ENCODE results near the gene DENND1A.
"Not testable (repeated sequence)": the region's sequence is repeated elsewhere in the genome, so short reads cannot be mapped to it uniquely, and the experiment has no call there.

Gene DENND1A

GRCh38 chr9:123946101-123946821 is 16.3 kb upstream of the DENND1A start:
- no peak for TF ChIP-seq SUZ12 (IDR thresholded peaks at IDR 0.05; ENCODE audit: extremely low read depth, insufficient read depth, insufficient read length)
- no peak for TF ChIP-seq ZNF274 (IDR thresholded peaks at IDR 0.05; ENCODE audit: low read depth, low read length)
- no peak for TF ChIP-seq YY1 (IDR thresholded peaks at IDR 0.05; ENCODE audit: insufficient read depth, insufficient read length)
- no peak for DNase-seq (ENCODE audit: low read depth, low spot score)

GRCh38 chr9:123945532-123945931 is 15.6 kb upstream of the DENND1A start:
- Histone ChIP-seq H3K9me3 (ENCODE audit: insufficient read depth, low read length) (no peaks in the 10 kb centered on the region), H3K4me1 (ENCODE audit: insufficient read depth, insufficient read length) (peaks cover 6% of the 10 kb centered on the region), H3K9ac (ENCODE audit: insufficient read length, low read depth) (no peak overlapping the region), H3K4me3 (ENCODE audit: insufficient read length, low read depth) (no peak overlapping the region), H3K27me3 (ENCODE audit: insufficient read depth, insufficient read length) (no peaks in the 10 kb centered on the region), H3K36me3 (ENCODE audit: insufficient read depth, insufficient read length, low read length) (no peaks in the 10 kb centered on the region)
- TF ChIP-seq YY1 (IDR thresholded peaks at IDR 0.05; ENCODE audit: insufficient read depth, insufficient read length), result no peak
- no peak for TF ChIP-seq ZNF274 (IDR thresholded peaks at IDR 0.05; ENCODE audit: low read depth, low read length)
- TF ChIP-seq SUZ12 (IDR thresholded peaks at IDR 0.05; ENCODE audit: extremely low read depth, insufficient read depth, insufficient read length), result no peak
- no peak for DNase-seq (ENCODE audit: low read depth, low spot score)

More at GRCh38 chr9:123946101-123946821, 16.3 kb upstream of the DENND1A start:
- Histone ChIP-seq H3K36me3 (ENCODE audit: insufficient read depth, insufficient read length, low read length) (no peaks in the 10 kb centered on the region), H3K4me3 (ENCODE audit: insufficient read length, low read depth) (no peak overlapping the region), H3K4me1 (ENCODE audit: insufficient read depth, insufficient read length) (peaks cover 6% of the 10 kb centered on the region), H3K9me3 (ENCODE audit: insufficient read depth, low read length) (no peaks in the 10 kb centered on the region), H3K9ac (ENCODE audit: insufficient read length, low read depth) (no peak overlapping the region), H3K27me3 (ENCODE audit: insufficient read depth, insufficient read length) (no peaks in the 10 kb centered on the region)

- not testable (repeated sequence) for H3K4me3 ChIP-seq (ENCODE audit: insufficient read length, low read depth); H3K27me3 ChIP-seq (ENCODE audit: insufficient read depth, insufficient read length); DNase-seq (ENCODE audit: low read depth, low spot score); H3K9ac ChIP-seq (ENCODE audit: insufficient read length, low read depth); H3K36me3 ChIP-seq (ENCODE audit: insufficient read depth, insufficient read length, low read length); H3K4me1 ChIP-seq (ENCODE audit: insufficient read depth, insufficient read length); H3K9me3 ChIP-seq (ENCODE audit: insufficient read depth, low read length)
Measured at GRCh38 chr9:123944464-123944863, 14.5 kb upstream of the DENND1A start.

GRCh38 chr9:123943671-123944070 is 13.7 kb upstream of the DENND1A start:
- no peak for TF ChIP-seq YY1 (IDR thresholded peaks at IDR 0.05; ENCODE audit: insufficient read depth, insufficient read length)
- TF ChIP-seq SUZ12 (IDR thresholded peaks at IDR 0.05; ENCODE audit: extremely low read depth, insufficient read depth, insufficient read length), result no peak
- TF ChIP-seq ZNF274 (IDR thresholded peaks at IDR 0.05; ENCODE audit: low read depth, low read length), result no peak
- H3K36me3 ChIP-seq (ENCODE audit: insufficient read depth, insufficient read length, low read length), result no peaks in the 10 kb centered on the region
- peaks cover 6% of the 10 kb centered on the region for H3K4me1 ChIP-seq (ENCODE audit: insufficient read depth, insufficient read length)
- H3K9me3 ChIP-seq (ENCODE audit: insufficient read depth, low read length), result no peaks in the 10 kb centered on the region
- H3K9ac ChIP-seq (ENCODE audit: insufficient read length, low read depth), result no peak overlapping the region
- DNase-seq (ENCODE audit: low read depth, low spot score), result no peak
- no peaks in the 10 kb centered on the region for H3K27me3 ChIP-seq (ENCODE audit: insufficient read depth, insufficient read length)
- H3K4me3 ChIP-seq (ENCODE audit: insufficient read length, low read depth), result no peak overlapping the region

- peaks cover 6% of the 10 kb centered on the region for H3K4me1 ChIP-seq (ENCODE audit: insufficient read depth, insufficient read length)
- no peaks in the 10 kb centered on the region for H3K9me3 ChIP-seq (ENCODE audit: insufficient read depth, low read length)
- no peaks in the 10 kb centered on the region for H3K27me3 ChIP-seq (ENCODE audit: insufficient read depth, insufficient read length)
- no peaks in the 10 kb centered on the region for H3K36me3 ChIP-seq (ENCODE audit: insufficient read depth, insufficient read length, low read length)
- DNase-seq (ENCODE audit: low read depth, low spot score), result no peak
- no peak for TF ChIP-seq ZNF274 (IDR thresholded peaks at IDR 0.05; ENCODE audit: low read depth, low read length)
- no peak for TF ChIP-seq SUZ12 (IDR thresholded peaks at IDR 0.05; ENCODE audit: extremely low read depth, insufficient read depth, insufficient read length)
- TF ChIP-seq YY1 (IDR thresholded peaks at IDR 0.05; ENCODE audit: insufficient read depth, insufficient read length), result no peak
- no peak overlapping the region for H3K4me3 ChIP-seq (ENCODE audit: insufficient read length, low read depth)
- H3K9ac ChIP-seq (ENCODE audit: insufficient read length, low read depth), result no peak overlapping the region
Measured at GRCh38 chr9:123942542-123942941, 12.6 kb upstream of the DENND1A start.

- TF ChIP-seq ZNF274 (IDR thresholded peaks at IDR 0.05; ENCODE audit: low read depth, low read length) (no peak), YY1 (IDR thresholded peaks at IDR 0.05; ENCODE audit: insufficient read depth, insufficient read length) (no peak), SUZ12 (IDR thresholded peaks at IDR 0.05; ENCODE audit: extremely low read depth, insufficient read depth, insufficient read length) (no peak)
Measured at GRCh38 chr9:123941524-123942070, 11.7 kb upstream of the DENND1A start.

GRCh38 chr9:123940721-123941523 is 11.0 kb upstream of the DENND1A start:
- H3K27me3 ChIP-seq (ENCODE audit: insufficient read depth, insufficient read length), result no peaks in the 10 kb centered on the region

More at GRCh38 chr9:123941524-123942070, 11.7 kb upstream of the DENND1A start:
- Histone ChIP-seq H3K36me3 (ENCODE audit: insufficient read depth, insufficient read length, low read length) (no peaks in the 10 kb centered on the region), H3K27me3 (ENCODE audit: insufficient read depth, insufficient read length) (no peaks in the 10 kb centered on the region), H3K4me1 (ENCODE audit: insufficient read depth, insufficient read length) (peaks cover 6% of the 10 kb centered on the region), H3K4me3 (ENCODE audit: insufficient read length, low read depth) (no peak overlapping the region), H3K9me3 (ENCODE audit: insufficient read depth, low read length) (peaks cover under 1% of the 10 kb centered on the region; the same call in 1 of the 2 replicates), H3K9ac (ENCODE audit: insufficient read length, low read depth) (no peak overlapping the region)
- no peak for DNase-seq (ENCODE audit: low read depth, low spot score)

More at GRCh38 chr9:123940721-123941523, 11.0 kb upstream of the DENND1A start:
- Histone ChIP-seq H3K36me3 (ENCODE audit: insufficient read depth, insufficient read length, low read length) (no peaks in the 10 kb centered on the region), H3K4me1 (ENCODE audit: insufficient read depth, insufficient read length) (peaks cover 5% of the 10 kb centered on the region), H3K9me3 (ENCODE audit: insufficient read depth, low read length) (peaks cover 4% of the 10 kb centered on the region; the same call in 1 of the 2 replicates), H3K9ac (ENCODE audit: insufficient read length, low read depth) (no peak overlapping the region), H3K4me3 (ENCODE audit: insufficient read length, low read depth) (no peak overlapping the region)
- TF ChIP-seq ZNF274 (IDR thresholded peaks at IDR 0.05; ENCODE audit: low read depth, low read length) (no peak), YY1 (IDR thresholded peaks at IDR 0.05; ENCODE audit: insufficient read depth, insufficient read length) (no peak), SUZ12 (IDR thresholded peaks at IDR 0.05; ENCODE audit: extremely low read depth, insufficient read depth, insufficient read length) (no peak)
- no peak for DNase-seq (ENCODE audit: low read depth, low spot score)

All from NT2/D1 (cell line).